GM12878 (cell line): ENCODE measurements around the gene DCK. TPM values are rescaled to one million over a fixed set of nuclear protein-coding genes. Genes with fewer than 3 reads are reported as not detected.

Experiments
- ATAC-seq: fragments of 200-7000 bp; cut with Tn5 transposase; 3 replicates; pipeline ENCODE4 v1.9.1; 2020; ENCODE audit warnings: mild to moderate bottlenecking, moderate library complexity
- BruUV-seq: library from RNA; stranded (reverse); fragments of 400-500 nt; replicated peaks from 2 replicates; lab custom pipeline; 2021; lab: Mats Ljungman, UMichigan
- CTCF ChIA-PET: fragments of 300-600 bp; sonication (Branson Sonifier 250); formaldehyde crosslinking; extraction: SDS; loops from one replicate; lab custom pipeline; 2021; ENCODE audit warnings: inconsistent platforms; lab: Yijun Ruan, JAX
- POLR2A ChIA-PET: fragments of 350-600 bp; formaldehyde crosslinking; extraction: SDS; loops from one replicate; lab custom pipeline; 2021; ENCODE audit warnings: inconsistent platforms; lab: Charles Lee
- RAD21 ChIA-PET: fragments of 300-600 bp; sonication (Branson Sonifier 250); formaldehyde crosslinking; loops from one replicate; lab custom pipeline; 2023; ENCODE audit warnings: antibody characterized with exemption; ENCODE audit not compliant: unreplicated experiment; lab: Charles Lee
- SMC1A ChIA-PET: fragments of 300-600 bp; sonication (Branson Sonifier 250); formaldehyde crosslinking; loops from one replicate; lab custom pipeline; 2023; ENCODE audit not compliant: unreplicated experiment, uncharacterized antibody; lab: Charles Lee
- DNase-seq: peaks from one replicate; pipeline ENCODE4 v3.0.0-alpha.2; 2011; ENCODE audit warnings: low read depth, low spot score
- FAIRE-seq: peaks from 3 replicates; lab custom pipeline; 2011; peaks lifted over from hg19 to GRCh38; lab: Jason Lieb, UNC
- H2AFZ ChIP-seq: 2 replicates; pipeline ENCODE4 v1.6.0; 2011; ENCODE audit warnings: low read depth, low read length, control low read depth; ENCODE audit not compliant: control insufficient read depth
- H3K27ac ChIP-seq: 2 replicates; pipeline ENCODE4 v1.5.1; 2011; ENCODE audit warnings: control low read depth; ENCODE audit not compliant: control insufficient read depth, insufficient read depth
- H3K27me3 ChIP-seq, 2 experiments: replicated peaks in 1 of 2; 2 replicates each; pipeline versions ENCODE4 v1.6.0 to v1.6.1; 2011; ENCODE audit warnings: low read length in 1 of 2; ENCODE audit not compliant: control insufficient read depth in 2 of 2, insufficient read depth in 2 of 2
- H3K36me3 ChIP-seq, 2 experiments: 2 replicates each; pipeline ENCODE4 v1.5.1; 2011; ENCODE audit warnings: low read length in 1 of 2; ENCODE audit not compliant: control insufficient read depth in 2 of 2, insufficient read depth in 2 of 2
- H3K4me1 ChIP-seq: 2 replicates; pipeline ENCODE4 v1.6.1; 2011; ENCODE audit warnings: mild to moderate bottlenecking, low read length, moderate library complexity, mixed read lengths; ENCODE audit not compliant: control insufficient read depth, insufficient read depth
- H3K4me2 ChIP-seq: 2 replicates; pipeline ENCODE4 v1.6.0; 2011; ENCODE audit warnings: control low read depth; ENCODE audit not compliant: control insufficient read depth, insufficient read depth
- H3K4me3 ChIP-seq: fragments of 200-600 bp; sonication (generic); 2 replicates; pipeline ENCODE4 v1.5.1; 2016
- H3K79me2 ChIP-seq: 2 replicates; pipeline ENCODE4 v1.6.0; 2011; ENCODE audit warnings: low read length; ENCODE audit not compliant: control insufficient read depth, insufficient read depth
- H3K9ac ChIP-seq: 2 replicates; pipeline ENCODE4 v1.8.0; 2011; ENCODE audit warnings: low read length, control low read depth, mixed read lengths; ENCODE audit not compliant: control insufficient read depth, insufficient read depth
- H3K9me3 ChIP-seq: replicated peaks from 3 replicates; pipeline ENCODE4 v1.5.1; 2011; ENCODE audit warnings: mild to moderate bottlenecking, low read length; ENCODE audit not compliant: control insufficient read depth, insufficient read depth
- H4K20me1 ChIP-seq: 2 replicates; pipeline ENCODE4 v1.6.0; 2011; ENCODE audit not compliant: control insufficient read depth, insufficient read depth
- CHD2 ChIP-seq: IDR thresholded peaks from 2 replicates; pipeline ENCODE4 v1.6.1; 2011; ENCODE audit warnings: low read depth, low read length, improper control_type of control experiment, borderline replicate concordance
- POLR2AphosphoS2 ChIP-seq: IDR thresholded peaks from 2 replicates; pipeline ENCODE4 v1.6.1; 2011; ENCODE audit warnings: low read depth, mild to moderate bottlenecking, low read length, improper control_type of control experiment, moderate library complexity
- SKIL ChIP-seq: fragments of 450-650 bp; IDR thresholded peaks from 2 replicates; pipeline ENCODE4 v1.6.1; 2017; ENCODE audit warnings: mild to moderate bottlenecking, low read depth, inconsistent platforms; ENCODE audit not compliant: poor library complexity, severe bottlenecking
- whole genome bisulfite sequencing: methylation state at CpG from one replicate; pipeline ENCODE4 v1.1.6; 2016; ENCODE audit warnings: low lambda C conversion rate; ENCODE audit not compliant: insufficient replicate concordance, insufficient coverage; ENCODE audit errors: missing lambda C conversion rate; 5-methylcytosine and 5-hydroxymethylcytosine counted together
- in situ Hi-C: fragments of 300-500 bp; cut with MboI; formaldehyde crosslinking; loops from 9 replicates; pipeline ENCODE4 v1.14.3; 2018; ENCODE audit warnings: mixed read lengths
- intact Hi-C: fragments of 100-400 bp; cut with micrococcal nuclease; formaldehyde crosslinking; loops from one replicate; pipeline ENCODE4 v1.14.2; 2022; ENCODE audit not compliant: unreplicated experiment
- polyA plus RNA-seq, 11 experiments: library from polyadenylated mRNA; depleted of rRNA in 4 of 11; unstranded in 6 of 11; stranded (reverse) in 5 of 11; fragments of >200 nt; fragmentation: Nextera tagmentation in 4 of 11; fragmentation: Illumina TruSeq in 1 of 11; extraction: Ambion mirVana in 4 of 11; extraction: Trizol in 1 of 11; gene quantifications; 1 replicate in 1 of 11; 2 replicates in 10 of 11; pipeline versions ENCODE4 v1.2.1 to v1.2.3, GENCODE V29; 2011 to 2016; ENCODE audit warnings: inconsistent platforms in 2 of 11, missing spikeins in 2 of 11, low read depth in 1 of 11
- total RNA-seq, 4 experiments: library from RNA; depleted of rRNA in 3 of 4; stranded (reverse); fragments of >200 nt in 3 of 4; fragmentation: Illumina TruSeq in 1 of 4; extraction: Trizol in 1 of 4; gene quantifications; 2 replicates each; pipeline versions ENCODE4 v1.2.1 to v1.2.3, GENCODE V29; 2013 to 2021

DCK gene
- total and polyA plus RNA-seq, 10 of the 15 experiments (the other 5 are each of a cell fraction or from before 2014, with no cell fraction given): 20.0 to 69.4 (median 26.2) TPM

- in situ Hi-C loops: no loop called here
- ChIA-PET RAD21 (interaction anchor here (0.6 kb wide), 1 partner anchor 407 kb away, joined by 3 read pairs; no protein-coding TSS in a partner anchor), SMC1A (no interaction called here), POLR2A (no interaction called here), CTCF (interaction anchor here (0.6 kb wide), 1 partner anchor 254 kb away, joined by 5 read pairs; no protein-coding TSS in a partner anchor)
- Histone ChIP-seq H3K27ac (no peak overlapping the region), H3K4me3 (no peak overlapping the region), H3K4me2 (no peak overlapping the region), H3K36me3 (no peaks in the 10 kb centered on the region), H4K20me1 (no peaks in the 10 kb centered on the region), H3K9me3 (no peaks in the 10 kb centered on the region), H3K9ac (no peak overlapping the region), H3K27me3 (no peaks in the 10 kb centered on the region), H3K79me2 (no peaks in the 10 kb centered on the region), H3K4me1 (no peaks in the 10 kb centered on the region), H2AFZ (no peak overlapping the region)
- FAIRE-seq (no peak), ATAC-seq (no peak), DNase-seq (no peak)
- no peak for TF ChIP-seq SKIL
- TF ChIP-seq CHD2: no peak
- TF ChIP-seq POLR2AphosphoS2: no peak
- 38% methylated on average over 4 of the region's 4 CpGs for WGBS
- no TSS peak for BruUV-seq
- intact Hi-C loops: no loop called here
Measured at GRCh38 chr4:71066737-71067716, 73.6 kb downstream of the DCK start.
